GM18861 (cell line): ENCODE results near the gene IFI27L1.

Experiments used
- ATAC-seq: cut with Tn5 transposase; IDR thresholded peaks from one replicate; pipeline ENCODE4 v1.9.1; 2021; ENCODE audit not compliant: unreplicated experiment

IFI27L1 gene

DNA sequence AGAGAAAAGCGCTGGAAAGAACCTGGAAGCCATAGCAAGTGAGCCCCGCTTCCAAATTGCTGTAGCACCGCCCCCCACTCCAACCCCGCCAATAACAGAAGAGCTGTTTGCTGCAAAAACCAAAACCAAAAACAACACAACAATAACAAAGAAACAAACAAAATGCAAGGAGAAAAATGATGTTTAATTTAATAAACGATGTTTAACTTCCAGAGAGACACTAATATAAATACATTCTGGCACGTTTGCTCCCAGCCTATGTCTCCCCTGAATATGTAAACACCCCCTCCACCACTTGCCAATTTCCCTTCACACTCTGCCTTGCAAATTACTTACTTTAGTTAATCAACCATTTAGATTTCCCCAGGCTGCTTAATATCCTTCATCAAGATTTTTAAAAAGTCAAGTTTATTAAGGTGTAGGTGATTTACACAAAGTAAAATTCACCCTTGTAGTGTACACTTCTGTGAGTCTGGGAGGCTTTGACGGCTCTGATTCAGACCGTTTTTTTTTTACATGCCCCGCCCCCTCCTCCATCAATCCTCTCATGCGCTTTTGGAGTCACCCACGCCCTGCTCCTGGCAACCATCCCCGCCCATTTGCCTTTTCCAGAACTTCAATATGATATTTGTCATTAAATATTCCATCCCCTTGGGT lies 48.8 kb downstream of the IFI27L1 start:
- ATAC-seq: no peak

DNA sequence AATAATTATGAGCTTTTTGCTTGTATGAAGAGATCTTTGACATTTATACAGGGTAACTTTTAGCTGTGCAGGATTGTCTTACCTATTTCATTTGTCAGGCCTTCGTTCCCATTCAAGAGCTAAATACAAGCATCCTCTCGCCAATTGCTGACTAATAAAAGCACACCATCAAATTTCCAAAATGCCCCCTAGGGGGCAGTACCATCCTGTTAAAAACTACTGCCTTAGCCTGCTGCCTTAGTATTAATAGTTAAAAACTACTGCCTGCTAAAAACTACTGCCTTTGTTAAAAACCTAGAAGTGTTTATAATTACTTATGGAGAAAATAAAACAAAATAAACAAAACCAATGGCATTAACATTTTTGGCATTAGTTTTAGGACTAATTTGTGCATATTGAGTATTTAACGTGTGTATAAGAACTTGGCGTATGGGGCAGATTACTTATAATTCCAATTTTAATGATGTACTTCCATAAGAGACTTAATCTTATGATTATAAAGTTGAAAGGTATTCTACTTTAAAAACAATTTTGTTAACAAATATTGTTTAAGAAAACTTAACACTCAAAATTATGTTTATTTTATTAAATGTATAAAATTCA lies 51.3 kb downstream of the IFI27L1 start:
- ATAC-seq: peak; percentile 63

DNA sequence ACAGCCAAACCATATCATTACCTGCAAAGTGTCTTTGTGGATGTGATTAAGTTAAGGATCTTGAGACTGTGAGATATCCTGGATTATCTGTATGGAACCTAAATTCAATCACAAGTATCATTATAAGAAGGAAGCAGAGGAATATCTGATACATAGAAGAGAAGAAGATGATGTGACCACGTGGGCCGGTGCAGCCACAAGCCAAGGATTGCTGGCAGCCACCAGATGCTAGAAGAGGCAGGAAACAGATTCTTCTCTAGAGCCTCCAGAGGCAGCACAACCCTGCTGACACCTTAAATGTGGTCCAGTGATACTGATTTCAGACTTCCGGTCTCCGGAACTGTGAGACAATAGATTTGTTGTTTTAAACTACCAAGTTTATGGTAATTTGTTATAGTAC lies 54.4 kb downstream of the IFI27L1 start:
- ATAC-seq: no peak

DNA sequence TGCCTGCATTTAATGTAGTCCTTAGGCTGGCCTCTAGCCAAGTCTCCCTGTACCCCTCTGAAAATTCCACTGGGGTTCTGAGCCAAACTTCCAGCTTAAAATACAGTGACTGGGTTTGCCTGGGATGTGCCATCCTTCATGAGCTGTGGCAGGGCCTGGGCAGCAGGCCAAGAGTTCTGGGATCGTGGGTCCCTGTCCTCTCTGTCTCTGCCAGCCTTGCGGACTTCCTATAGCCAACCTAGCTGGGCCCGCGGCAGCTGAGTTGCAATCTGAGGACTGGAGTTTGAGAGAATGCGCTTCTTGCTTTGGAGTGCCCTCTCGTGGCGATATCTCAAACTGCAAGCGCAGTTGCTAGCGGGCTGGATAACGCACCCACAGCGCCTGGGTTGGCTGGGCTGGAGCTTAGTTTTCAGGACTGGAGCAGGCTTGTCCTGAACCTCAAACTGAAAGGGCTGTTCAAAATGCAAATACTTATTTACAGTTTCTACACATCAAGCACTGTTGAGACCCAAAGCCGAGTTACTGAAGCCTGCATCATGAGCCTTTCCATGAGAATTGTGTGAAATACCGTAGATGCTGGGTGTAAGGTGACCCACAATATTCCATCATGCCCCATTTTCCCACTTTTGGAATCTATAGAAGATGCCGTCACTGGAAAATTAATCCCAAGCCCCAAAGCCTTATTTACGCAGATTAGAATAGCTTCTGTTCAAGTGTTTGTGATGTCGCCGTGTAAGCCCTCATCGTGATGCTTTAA lies 55.6 kb downstream of the IFI27L1 start:
- peak; percentile 76 for ATAC-seq

DNA sequence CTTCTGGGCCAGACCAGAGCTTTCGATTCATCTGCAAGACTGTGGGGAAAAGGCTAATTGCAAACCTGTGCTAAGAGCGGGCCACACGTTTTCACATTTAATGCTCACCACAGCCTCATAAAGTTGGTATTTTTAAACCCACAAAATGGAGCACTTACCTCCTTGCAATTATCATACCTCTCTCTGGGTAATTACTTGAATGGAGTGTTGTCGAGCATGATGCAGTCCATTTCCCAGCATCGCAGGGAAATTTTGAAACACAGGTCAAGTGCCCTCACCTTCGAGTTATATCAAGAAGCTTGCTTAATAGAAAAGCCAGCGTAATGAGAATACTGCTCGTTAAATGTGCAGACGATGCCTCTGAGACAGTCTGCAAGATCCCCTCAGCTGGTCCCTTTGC lies 57.1 kb downstream of the IFI27L1 start:
- no peak for ATAC-seq

DNA sequence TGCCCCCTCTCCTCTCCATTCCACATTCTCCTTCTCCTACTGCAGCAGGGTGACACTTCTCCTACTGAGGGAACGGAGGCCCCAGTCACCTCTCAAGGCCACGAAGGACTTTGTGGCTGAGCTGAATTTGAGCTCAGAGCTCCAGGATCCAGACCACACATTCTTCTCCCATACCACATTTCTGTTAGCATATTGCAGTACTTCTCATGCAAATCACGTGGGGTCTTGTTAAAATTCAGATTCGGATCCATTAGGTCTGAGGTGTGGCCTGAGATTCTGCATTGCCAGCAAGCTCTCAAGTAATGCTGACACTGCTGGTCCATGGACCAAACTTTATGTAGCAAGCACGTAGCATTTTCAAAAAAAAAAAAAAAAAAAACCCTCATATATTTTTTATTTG lies 57.9 kb downstream of the IFI27L1 start:
- ATAC-seq: no peak

DNA sequence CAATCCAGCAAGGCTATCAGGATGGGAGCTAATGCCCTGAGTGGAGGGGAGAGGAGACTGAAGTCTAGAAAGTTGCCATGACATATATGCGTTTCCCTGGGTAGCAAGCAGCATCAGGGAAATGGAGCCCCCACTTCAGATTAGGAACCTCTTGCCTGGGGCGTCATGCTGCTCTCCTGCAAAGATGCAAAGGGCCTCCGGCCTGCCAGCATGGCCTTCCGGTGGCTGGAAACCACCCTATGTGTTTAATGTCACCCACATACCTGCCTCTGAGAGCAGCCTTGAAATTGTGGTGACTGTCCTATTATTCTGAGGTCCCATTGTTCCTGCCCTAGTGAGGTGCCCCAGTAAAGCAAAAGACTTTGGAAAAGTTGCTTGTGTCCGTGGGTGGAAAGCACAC lies 58.3 kb downstream of the IFI27L1 start:
- no peak for ATAC-seq

DNA sequence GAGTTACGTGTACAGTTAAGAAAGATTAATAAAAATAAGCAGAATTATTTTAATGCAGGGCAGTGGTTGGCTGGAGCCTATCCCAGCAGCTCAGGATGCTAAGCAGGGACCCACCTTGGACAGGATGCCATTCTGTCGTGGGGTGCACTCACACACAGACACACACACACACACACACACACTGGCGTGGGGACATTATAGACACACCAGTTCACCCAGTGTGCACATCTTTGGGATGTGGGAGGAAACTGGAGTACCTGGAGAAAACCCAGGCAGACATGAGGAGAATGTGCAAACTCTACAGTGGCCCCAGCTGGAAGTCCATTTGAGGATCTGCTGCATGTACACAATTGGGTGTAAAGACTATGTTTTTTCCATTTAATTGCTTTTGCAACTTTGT lies 61.1 kb downstream of the IFI27L1 start:
- no peak for ATAC-seq

DNA sequence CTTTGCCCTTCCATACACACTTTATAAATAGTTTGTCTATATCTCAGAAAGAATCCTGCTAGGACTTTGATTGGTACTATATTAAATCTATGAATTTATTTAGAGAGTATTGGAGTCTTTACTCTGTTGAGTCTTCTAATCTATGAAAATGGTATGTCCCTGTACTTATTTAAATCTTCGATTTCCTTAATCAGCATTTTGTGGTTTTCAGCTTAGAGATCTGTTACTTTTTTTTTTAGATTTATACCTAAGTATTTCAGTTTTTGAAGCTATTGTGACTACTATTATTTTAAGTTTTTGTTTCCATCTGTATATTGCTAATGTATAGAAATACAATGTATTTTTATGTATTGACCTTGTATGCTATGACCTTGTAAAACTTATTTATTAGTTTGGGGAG lies 61.7 kb downstream of the IFI27L1 start:
- ATAC-seq: no peak

DNA sequence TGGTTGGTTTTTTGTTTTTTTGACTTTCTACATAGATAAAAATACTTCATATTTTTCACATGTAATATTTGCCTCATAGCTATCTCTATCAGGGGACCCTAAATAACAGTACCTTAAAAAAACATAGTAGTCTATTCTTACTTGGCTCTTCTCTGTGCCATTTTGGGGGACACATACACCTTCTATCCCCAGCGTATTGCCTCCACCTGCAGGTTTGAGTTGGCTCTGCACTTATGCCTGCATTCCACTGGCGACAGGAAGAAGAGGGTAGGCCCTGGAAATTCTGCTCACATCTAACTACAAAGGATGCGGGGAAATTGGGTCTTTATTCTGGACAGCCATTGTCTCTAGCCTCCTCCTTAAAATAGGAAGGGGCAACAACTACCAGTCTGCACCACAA lies 62.1 kb downstream of the IFI27L1 start:
- no peak for ATAC-seq

DNA sequence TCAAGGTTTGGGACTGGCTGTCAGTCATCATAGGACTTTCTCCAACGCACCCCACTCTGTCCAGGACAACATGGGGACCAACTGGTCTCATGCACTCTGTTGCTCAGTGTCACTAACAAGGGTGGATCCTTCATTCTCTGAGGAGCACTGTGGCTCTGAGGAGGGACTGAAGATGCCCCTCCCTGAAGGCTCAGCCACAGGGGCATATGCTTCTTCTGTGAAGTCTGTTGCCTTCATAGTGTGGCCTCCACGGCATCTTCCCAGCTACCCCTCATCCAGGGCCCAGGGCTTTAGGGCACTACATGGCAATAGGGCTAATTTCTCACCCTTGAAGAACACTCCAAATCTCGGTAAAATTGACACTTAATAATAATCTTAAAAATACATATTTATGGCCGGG lies 62.6 kb downstream of the IFI27L1 start:
- no peak for ATAC-seq

DNA sequence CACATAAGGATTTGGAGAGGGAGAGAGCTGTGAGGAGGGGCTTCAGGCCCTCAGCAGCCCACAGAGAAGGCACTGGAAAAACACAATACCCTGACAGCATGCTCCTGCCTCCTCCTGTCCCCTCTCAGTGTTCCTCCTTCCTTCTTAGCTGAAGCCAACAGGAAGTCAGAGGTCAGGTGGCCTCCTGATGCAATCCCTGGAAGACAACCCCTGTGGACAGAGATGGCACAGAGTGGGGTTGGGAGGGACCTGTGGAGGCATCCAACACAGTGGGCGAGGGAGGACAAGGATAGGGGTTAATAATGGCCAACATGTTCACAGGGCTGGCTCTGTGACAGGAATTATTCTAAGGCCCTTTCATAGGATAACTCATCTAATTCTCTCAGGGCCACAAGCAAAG lies 63.7 kb downstream of the IFI27L1 start:
- no peak for ATAC-seq

DNA sequence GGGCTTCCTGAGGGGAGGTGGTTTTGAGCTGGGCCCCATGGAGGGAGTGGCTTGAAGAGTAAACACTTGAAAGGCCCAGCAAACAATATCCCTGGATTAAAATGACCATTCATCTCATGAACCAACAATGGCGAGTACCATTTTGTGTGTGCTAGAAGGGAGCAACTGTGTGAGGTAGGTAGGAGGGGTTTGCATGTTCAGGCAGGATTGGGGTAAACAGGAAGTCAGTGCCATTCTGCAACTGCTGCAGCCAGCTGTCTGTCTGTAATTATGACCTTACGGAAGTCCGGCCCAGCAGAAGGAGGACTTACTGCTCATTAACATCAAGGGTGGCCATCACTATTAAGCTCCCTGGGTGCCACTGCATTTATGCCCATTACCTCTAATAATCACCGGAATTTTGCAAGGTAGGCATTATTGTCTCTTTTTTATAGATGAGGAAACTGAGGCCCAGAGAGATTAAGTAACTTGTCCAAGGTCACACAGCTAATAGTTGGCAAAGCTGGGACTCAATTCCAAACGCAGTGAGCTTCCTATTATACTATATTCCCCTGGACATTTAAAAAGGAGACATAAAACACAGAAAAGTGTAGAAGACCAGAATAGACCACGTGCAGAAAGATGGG lies 64.9 kb downstream of the IFI27L1 start:
- no peak for ATAC-seq
